ENCODE measurements around the gene SLC25A1. TPM values are rescaled to one million over a fixed set of nuclear protein-coding genes. Genes with fewer than 3 reads are reported as not detected.

The SLC25A1 gene
- total RNA-seq, 1 experiment from 2014 or later: 201 TPM

GRCh38 chr22:19143967-19144400 lies 34.6 kb downstream of the SLC25A1 start:
- ATAC-seq (no peak), DNase-seq (ENCODE audit: low spot score) (no peak)
- Mint-ChIP-seq H3K4me1 (peaks cover 20% of the 10 kb centered on the region), H3K9me3 (no peaks in the 10 kb centered on the region), H3K27ac (peak overlapping the region; percentile 94), H3K27me3 (ENCODE audit: low read depth) (peaks cover 36% of the 10 kb centered on the region), H3K4me3 (peak overlapping the region; percentile 100), H3K36me3 (peaks cover 16% of the 10 kb centered on the region)
- CTCF ChIA-PET: interaction anchor here (0.6 to 2.1 kb wide), 36 partner anchors 9 to 497 kb away, joined by 3 to 17 read pairs (median 5); partner anchors contain the start of genes CDC45, DGCR2 and SLC25A1
- TF ChIP-seq MYBL2 (CRISPR knock-in tag; IDR thresholded peaks at IDR 0.05) (no peak), ATF3 (CRISPR knock-in tag; conservative IDR thresholded peaks at IDR 0.05) (no peak), ZNF232 (CRISPR knock-in tag; IDR thresholded peaks at IDR 0.05) (no peak)
- POLR2A ChIA-PET: interaction anchor here (0.7 to 1.2 kb wide), 5 partner anchors 21 to 34 kb away, joined by 3 to 8 read pairs (median 3); partner anchors contain the start of genes DGCR2 and SLC25A1

- ChIA-PET CTCF (interaction anchor here (0.7 to 1.9 kb wide), 4 partner anchors 12 to 552 kb away, joined by 3 to 7 read pairs (median 5); no protein-coding TSS in a partner anchor), POLR2A (interaction anchor here (1.2 kb wide), 1 partner anchor 20 kb away, joined by 3 read pairs; no protein-coding TSS in a partner anchor)
- Mint-ChIP-seq H3K9me3 (no peaks in the 10 kb centered on the region), H3K27ac (no peak overlapping the region), H3K4me3 (peak overlapping the region; percentile 100), H3K36me3 (peaks cover 18% of the 10 kb centered on the region), H3K4me1 (peaks cover 20% of the 10 kb centered on the region), H3K27me3 (ENCODE audit: low read depth) (peaks cover 28% of the 10 kb centered on the region)
- ATAC-seq: no peak
- no peak for DNase-seq (ENCODE audit: low spot score)
- no peak for TF ChIP-seq E2F5 (CRISPR knock-in tag; IDR thresholded peaks at IDR 0.05)
- TF ChIP-seq NFE2L1 (CRISPR knock-in tag; IDR thresholded peaks at IDR 0.05): no peak
- TF ChIP-seq CREB1 (CRISPR knock-in tag; IDR thresholded peaks at IDR 0.05): no peak
- TF ChIP-seq AR (CRISPR knock-in tag; IDR thresholded peaks at IDR 0.05): no peak
- no peak for TF ChIP-seq HMGXB4 (CRISPR knock-in tag; IDR thresholded peaks at IDR 0.05)
- TF ChIP-seq NFYB (CRISPR knock-in tag; conservative IDR thresholded peaks at IDR 0.05; ENCODE audit: low read depth): no peak
- no peak for TF ChIP-seq ESRRA (CRISPR knock-in tag; IDR thresholded peaks at IDR 0.05; ENCODE audit: borderline replicate concordance)
- TF ChIP-seq ZNF671 (CRISPR knock-in tag; IDR thresholded peaks at IDR 0.05): no peak
- no peak for TF ChIP-seq PRDM15 (CRISPR knock-in tag; IDR thresholded peaks at IDR 0.05)
- TF ChIP-seq ATF3 (CRISPR knock-in tag; conservative IDR thresholded peaks at IDR 0.05): no peak
- no peak for TF ChIP-seq ZNF219 (CRISPR knock-in tag; IDR thresholded peaks at IDR 0.05; ENCODE audit: borderline replicate concordance)
- TF ChIP-seq FOXJ3 (CRISPR knock-in tag; IDR thresholded peaks at IDR 0.05; ENCODE audit: borderline replicate concordance): no peak
- no peak for TF ChIP-seq ZNF281 (CRISPR knock-in tag; IDR thresholded peaks at IDR 0.05)
- TF ChIP-seq SMAD3 (CRISPR knock-in tag; IDR thresholded peaks at IDR 0.05; ENCODE audit: borderline replicate concordance): no peak
- TF ChIP-seq USF2 (CRISPR knock-in tag; IDR thresholded peaks at IDR 0.05): no peak
- TF ChIP-seq ZNF425 (CRISPR knock-in tag; conservative IDR thresholded peaks at IDR 0.05): no peak
These were observed 35.3 kb downstream of the SLC25A1 start for GRCh38 chr22:19143212-19143611.
